GM18870 (cell line): ENCODE results near the gene RAI1.
"Not testable (repeated sequence)": the region's sequence is repeated elsewhere in the genome, so short reads cannot be mapped to it uniquely, and the experiment has no call there.

Source experiments
- ATAC-seq: cut with Tn5 transposase; IDR thresholded peaks from one replicate; pipeline ENCODE4 v1.9.1; 2021; ENCODE audit warnings: moderate library complexity; ENCODE audit not compliant: unreplicated experiment

Gene RAI1

GRCh38 chr17:17664064-17664452 is 17.2 kb upstream of the RAI1 start:
- no peak for ATAC-seq

- no peak for ATAC-seq
Measured at GRCh38 chr17:17665255-17665654, 16.0 kb upstream of the RAI1 start.

GRCh38 chr17:17666111-17666714 is 15.0 kb upstream of the RAI1 start:
- ATAC-seq = no peak

- no peak for ATAC-seq
Measured at GRCh38 chr17:17667231-17667630, 14.0 kb upstream of the RAI1 start.

- ATAC-seq = no peak
Measured at GRCh38 chr17:17667947-17668346, 13.3 kb upstream of the RAI1 start.

- no peak for ATAC-seq
Measured at GRCh38 chr17:17668358-17668757, 12.9 kb upstream of the RAI1 start.

GRCh38 chr17:17668775-17669579 is 12.3 kb upstream of the RAI1 start:
- no peak for ATAC-seq

- no peak for ATAC-seq
Measured at GRCh38 chr17:17669580-17670235, 11.6 kb upstream of the RAI1 start.

- ATAC-seq = no peak
Measured at GRCh38 chr17:17670701-17671305, 10.5 kb upstream of the RAI1 start.

GRCh38 chr17:17671369-17672129 is 9.7 kb upstream of the RAI1 start:
- ATAC-seq = no peak

GRCh38 chr17:17672453-17673368 is 8.5 kb upstream of the RAI1 start:
- ATAC-seq = no peak

GRCh38 chr17:17675416-17675815 is 5.8 kb upstream of the RAI1 start:
- no peak for ATAC-seq

GRCh38 chr17:17675925-17676534 is 5.2 kb upstream of the RAI1 start:
- no peak for ATAC-seq

GRCh38 chr17:17676752-17677151 is 4.5 kb upstream of the RAI1 start:
- ATAC-seq = no peak

- no peak for ATAC-seq
Measured at GRCh38 chr17:17677299-17678040, 3.8 kb upstream of the RAI1 start.

- not testable (repeated sequence) for ATAC-seq
Measured at GRCh38 chr17:17678063-17678699, 3.1 kb upstream of the RAI1 start.

GRCh38 chr17:17679243-17679642 is 2.0 kb upstream of the RAI1 start:
- ATAC-seq = no peak

GRCh38 chr17:17679748-17680147 is 1.5 kb upstream of the RAI1 start:
- no peak for ATAC-seq
